NCI-H82 treated with DMSO at 0.1 percent for 48 hours (cell line): ENCODE measurements around the gene P2RX2.

Experiments
- DNase-seq: peaks from one replicate; lab custom pipeline; 2025; ENCODE audit not compliant: unreplicated experiment; lab: John Stamatoyannopoulos, UW

The P2RX2 gene

GRCh38 chr12:132618683-132619043 lies at the start of gene P2RX2:
Gene P2RX2 (plus strand): TSS chr12:132618776. CDS start chr12:132618817, 41 bp downstream.
- DNase-seq = no peak

GRCh38 chr12:132568826-132569480 lies 49.6 kb upstream of the P2RX2 start:
- DNase-seq = no peak

GRCh38 chr12:132569856-132570480 lies 48.6 kb upstream of the P2RX2 start:
- no peak for DNase-seq

GRCh38 chr12:132570635-132571034 lies 47.9 kb upstream of the P2RX2 start:
- DNase-seq = no peak

- DNase-seq = no peak
Observed at GRCh38 chr12:132571051-132571450, 47.5 kb upstream of the P2RX2 start.

GRCh38 chr12:132571598-132571997 lies 47.0 kb upstream of the P2RX2 start:
- DNase-seq = no peak

- DNase-seq = no peak
Observed at GRCh38 chr12:132572106-132572505, 46.5 kb upstream of the P2RX2 start.

GRCh38 chr12:132572801-132573760 lies 45.5 kb upstream of the P2RX2 start:
- DNase-seq = no peak

- DNase-seq = no peak
Observed at GRCh38 chr12:132574271-132574996, 44.1 kb upstream of the P2RX2 start.

GRCh38 chr12:132575661-132576060 lies 42.9 kb upstream of the P2RX2 start:
- no peak for DNase-seq

GRCh38 chr12:132576701-132577100 lies 41.9 kb upstream of the P2RX2 start:
- DNase-seq = no peak

- no peak for DNase-seq
Observed at GRCh38 chr12:132577191-132577920, 41.2 kb upstream of the P2RX2 start.

- DNase-seq = no peak
Observed at GRCh38 chr12:132578118-132578517, 40.5 kb upstream of the P2RX2 start.

- no peak for DNase-seq
Observed at GRCh38 chr12:132578826-132579225, 39.8 kb upstream of the P2RX2 start.

- DNase-seq = no peak
Observed at GRCh38 chr12:132579744-132580143, 38.8 kb upstream of the P2RX2 start.

- no peak for DNase-seq
Observed at GRCh38 chr12:132580701-132581292, 37.8 kb upstream of the P2RX2 start.

- DNase-seq = no peak
Observed at GRCh38 chr12:132581348-132582057, 37.1 kb upstream of the P2RX2 start.

GRCh38 chr12:132582058-132582420 lies 36.5 kb upstream of the P2RX2 start:
- DNase-seq = no peak

- no peak for DNase-seq
Observed at GRCh38 chr12:132582582-132583410, 35.8 kb upstream of the P2RX2 start.
